Keratinocyte (primary cell): ENCODE data around the gene MYDGF. TPM values are rescaled to one million over a fixed set of nuclear protein-coding genes. Genes with fewer than 3 reads are reported as not detected.

Source experiments
- DNase-seq: peaks from one replicate; pipeline ENCODE4 v3.0.0-alpha.2; 2011; ENCODE audit warnings: low read depth, missing footprints, low spot score
- FAIRE-seq: peaks from 2 replicates; lab custom pipeline; 2011; peaks lifted over from hg19 to GRCh38; lab: Jason Lieb, UNC
- H2AFZ ChIP-seq: 2 replicates; pipeline ENCODE4 v1.6.0; 2012; ENCODE audit warnings: low read length, control low read depth, inconsistent platforms; ENCODE audit not compliant: control insufficient read depth
- H3K27ac ChIP-seq: 2 replicates; pipeline ENCODE4 v1.5.1; 2011; ENCODE audit warnings: low read length; ENCODE audit not compliant: control insufficient read depth, insufficient read depth
- H3K27me3 ChIP-seq: 3 replicates; pipeline ENCODE4 v1.6.0; 2011; ENCODE audit warnings: low read length; ENCODE audit not compliant: control insufficient read depth, insufficient read depth; ENCODE audit errors: extremely low read depth
- H3K36me3 ChIP-seq, 2 experiments: 2 replicates in 1 of 2; 3 replicates in 1 of 2; pipeline ENCODE4 v1.5.1; 2011; ENCODE audit warnings: low read length in 2 of 2, mild to moderate bottlenecking in 1 of 2; ENCODE audit not compliant: control insufficient read depth in 2 of 2, insufficient read depth in 2 of 2; ENCODE audit errors: extremely low read depth in 1 of 2
- H3K4me1 ChIP-seq: 3 replicates; pipeline ENCODE4 v1.5.1; 2011; ENCODE audit warnings: low read length; ENCODE audit not compliant: control insufficient read depth, insufficient read depth; ENCODE audit errors: extremely low read depth
- H3K4me2 ChIP-seq: 3 replicates; pipeline ENCODE4 v1.6.0; 2011; ENCODE audit warnings: low read depth, low read length; ENCODE audit not compliant: control insufficient read depth, insufficient read depth; ENCODE audit errors: extremely low read depth
- H3K4me3 ChIP-seq, 3 experiments: fragments of 200-600 bp in 1 of 3; sonication (generic) in 1 of 3; 2 replicates in 2 of 3; 3 replicates in 1 of 3; pipeline ENCODE4 v1.5.1; 2011 to 2016; ENCODE audit warnings: low read length in 3 of 3, mild to moderate bottlenecking in 3 of 3, control low read depth in 2 of 3, inconsistent platforms in 1 of 3, low read depth in 1 of 3, mixed read lengths in 1 of 3, mixed run types in 1 of 3, moderate library complexity in 1 of 3; ENCODE audit not compliant: control insufficient read depth in 2 of 3, insufficient read depth in 2 of 3; ENCODE audit errors: extremely low read depth in 1 of 3
- H3K79me2 ChIP-seq: 2 replicates; pipeline ENCODE4 v1.6.0; 2012; ENCODE audit warnings: low read length; ENCODE audit not compliant: control insufficient read depth, insufficient read depth
- H3K9ac ChIP-seq: 3 replicates; pipeline ENCODE4 v1.6.0; 2011; ENCODE audit warnings: low read length; ENCODE audit not compliant: control insufficient read depth, insufficient read depth; ENCODE audit errors: extremely low read depth
- H3K9me1 ChIP-seq: 3 replicates; pipeline ENCODE4 v1.6.0; 2011; ENCODE audit warnings: low read length; ENCODE audit not compliant: control insufficient read depth, insufficient read depth; ENCODE audit errors: extremely low read depth
- H3K9me3 ChIP-seq: 2 replicates; pipeline ENCODE4 v1.5.1; 2012; ENCODE audit warnings: low read depth, low read length; ENCODE audit not compliant: control insufficient read depth
- H4K20me1 ChIP-seq: 3 replicates; pipeline ENCODE4 v1.6.0; 2011; ENCODE audit warnings: low read length; ENCODE audit not compliant: control insufficient read depth, insufficient read depth; ENCODE audit errors: extremely low read depth
- EZH2 ChIP-seq: IDR thresholded peaks from one replicate; pipeline ENCODE4 v1.6.1; 2012; ENCODE audit warnings: inconsistent platforms, mild to moderate bottlenecking, low read length, moderate library complexity
- dilution Hi-C: fragments of 300-500 bp; cut with MboI; formaldehyde crosslinking; loops from one replicate; pipeline ENCODE4 v1.7.0; 2020; ENCODE audit warnings: low sequenced_read_pairs; ENCODE audit not compliant: extremely low pct_ligation_motif_present
- polyA plus RNA-seq, 5 experiments: library from polyadenylated mRNA; depleted of rRNA in 3 of 5; stranded (reverse) in 3 of 5; stranded (forward) in 1 of 5; unstranded in 1 of 5; fragments of >200 nt; gene quantifications; 1 replicate in 1 of 5; 2 replicates in 3 of 5; 3 replicates in 1 of 5; pipeline versions ENCODE4 v1.2.1 to v1.2.3, GENCODE V29; 2011 to 2012; ENCODE audit warnings: missing spikeins in 2 of 5, low read depth in 1 of 5, low replicate concordance in 1 of 5
- TF ChIP-seq, protein P1 (sequence below), 3 experiments: IDR thresholded peaks in 1 of 3; conservative IDR thresholded peaks in 1 of 3; optimal IDR thresholded peaks in 1 of 3; 2 replicates in 2 of 3; 3 replicates in 1 of 3; pipeline versions ENCODE3 to v1.5.1; 2011; ENCODE audit warnings: low read length in 3 of 3, mild to moderate bottlenecking in 3 of 3, moderate library complexity in 2 of 3, control low read depth in 1 of 3, inconsistent platforms in 1 of 3; ENCODE audit not compliant: insufficient read depth in 2 of 3; ENCODE audit errors: extremely low read depth in 1 of 3

MYDGF gene
- polyA plus RNA-seq, 1 donor (not counting 4 experiments of a cell fraction or from before 2014, with no cell fraction given), result 85.9 TPM

DNA sequence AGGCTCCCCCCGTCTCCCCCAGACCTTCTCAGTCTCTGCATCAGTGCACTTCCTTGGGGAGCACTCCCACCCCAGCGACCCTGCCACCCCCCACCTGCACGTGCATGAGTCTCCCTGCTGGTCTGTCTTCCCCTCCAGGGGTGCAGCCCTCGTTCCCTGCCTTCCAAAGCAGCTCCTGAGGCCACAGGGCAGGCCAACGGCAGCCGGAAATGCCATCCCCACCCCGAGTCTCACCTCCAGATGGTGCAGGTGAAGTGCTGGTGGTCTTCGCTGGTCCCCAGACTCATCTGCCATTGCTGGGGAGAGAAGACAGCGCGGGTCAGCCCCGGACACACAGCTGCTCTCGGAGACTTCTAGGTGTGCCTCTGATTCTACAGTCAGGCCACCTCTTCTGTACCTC lies 5.5 kb downstream of the MYDGF start:
- H3K4me3 ChIP-seq, result no peak overlapping the region
- FAIRE-seq, result no peak
- H4K20me1 ChIP-seq, result no peaks in the 10 kb centered on the region
- no peak overlapping the region for H3K9ac ChIP-seq
- no peak for DNase-seq
- H3K4me1 ChIP-seq, result peaks cover 6% of the 10 kb centered on the region
- H2AFZ ChIP-seq, result no peak overlapping the region
- TF ChIP-seq, protein P1, sequence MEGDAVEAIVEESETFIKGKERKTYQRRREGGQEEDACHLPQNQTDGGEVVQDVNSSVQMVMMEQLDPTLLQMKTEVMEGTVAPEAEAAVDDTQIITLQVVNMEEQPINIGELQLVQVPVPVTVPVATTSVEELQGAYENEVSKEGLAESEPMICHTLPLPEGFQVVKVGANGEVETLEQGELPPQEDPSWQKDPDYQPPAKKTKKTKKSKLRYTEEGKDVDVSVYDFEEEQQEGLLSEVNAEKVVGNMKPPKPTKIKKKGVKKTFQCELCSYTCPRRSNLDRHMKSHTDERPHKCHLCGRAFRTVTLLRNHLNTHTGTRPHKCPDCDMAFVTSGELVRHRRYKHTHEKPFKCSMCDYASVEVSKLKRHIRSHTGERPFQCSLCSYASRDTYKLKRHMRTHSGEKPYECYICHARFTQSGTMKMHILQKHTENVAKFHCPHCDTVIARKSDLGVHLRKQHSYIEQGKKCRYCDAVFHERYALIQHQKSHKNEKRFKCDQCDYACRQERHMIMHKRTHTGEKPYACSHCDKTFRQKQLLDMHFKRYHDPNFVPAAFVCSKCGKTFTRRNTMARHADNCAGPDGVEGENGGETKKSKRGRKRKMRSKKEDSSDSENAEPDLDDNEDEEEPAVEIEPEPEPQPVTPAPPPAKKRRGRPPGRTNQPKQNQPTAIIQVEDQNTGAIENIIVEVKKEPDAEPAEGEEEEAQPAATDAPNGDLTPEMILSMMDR (optimal IDR thresholded peaks at IDR 0.05 in 1 of 3, IDR thresholded peaks at IDR 0.05 in 1 of 3, conservative IDR thresholded peaks at IDR 0.05 in 1 of 3; ENCODE audit: extremely low read depth in 1 of 3, insufficient read depth in 2 of 3, low read length in 3 of 3), result no peak
- TF ChIP-seq EZH2, result no peak
- no peaks in the 10 kb centered on the region for H3K9me1 ChIP-seq
- H3K27ac ChIP-seq, result no peak overlapping the region
- peaks cover 29 to 56% of the 10 kb centered on the region in 2 experiments for H3K36me3 ChIP-seq
- no peak overlapping the region for H3K4me2 ChIP-seq
- no peaks in the 10 kb centered on the region for H3K27me3 ChIP-seq
- no peaks in the 10 kb centered on the region for H3K9me3 ChIP-seq
- H3K79me2 ChIP-seq, result peaks cover 37% of the 10 kb centered on the region
- dilution Hi-C loops, result no loop called here

DNA sequence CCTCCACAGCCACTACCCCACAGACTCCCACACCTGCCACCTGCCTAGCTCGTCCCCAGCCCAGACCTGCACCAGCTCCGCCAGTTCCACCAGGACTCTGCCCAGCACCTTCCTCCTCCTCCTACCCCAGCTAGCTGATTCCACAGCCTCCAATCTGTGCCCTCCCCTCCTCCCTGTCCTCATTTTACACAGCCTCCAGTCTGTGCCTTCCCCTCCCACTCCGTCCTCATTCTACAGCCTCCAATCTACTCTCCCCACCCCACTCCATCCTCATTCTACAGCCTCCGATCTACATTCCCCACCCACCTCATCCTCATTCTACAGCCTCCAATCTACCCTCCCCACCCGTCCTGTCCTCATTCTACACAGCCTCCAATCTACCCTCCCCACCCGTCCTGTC lies 7.3 kb downstream of the MYDGF start:
- no peak overlapping the region for H3K27ac ChIP-seq
- no peaks in the 10 kb centered on the region for H3K4me1 ChIP-seq
- dilution Hi-C loops, result no loop called here
- no peak for TF ChIP-seq EZH2
- TF ChIP-seq, protein P1 (optimal IDR thresholded peaks at IDR 0.05 in 1 of 3, IDR thresholded peaks at IDR 0.05 in 1 of 3, conservative IDR thresholded peaks at IDR 0.05 in 1 of 3; ENCODE audit: extremely low read depth in 1 of 3, insufficient read depth in 2 of 3, low read length in 3 of 3), result no peak
- H2AFZ ChIP-seq, result no peak overlapping the region
- H3K9ac ChIP-seq, result no peak overlapping the region
- no peak overlapping the region for H3K4me2 ChIP-seq
- peaks cover 20% of the 10 kb centered on the region for H3K79me2 ChIP-seq
- FAIRE-seq (no peak), DNase-seq (no peak)
- H3K9me3 ChIP-seq, result no peaks in the 10 kb centered on the region
- no peaks in the 10 kb centered on the region for H3K9me1 ChIP-seq
- peaks cover 42 to 54% of the 10 kb centered on the region in 2 experiments for H3K36me3 ChIP-seq
- no peaks in the 10 kb centered on the region for H4K20me1 ChIP-seq
- no peak overlapping the region for H3K4me3 ChIP-seq
- H3K27me3 ChIP-seq, result no peaks in the 10 kb centered on the region
